Parathyroid adenoma (tissue), 2 donors: ENCODE measurements around the gene TMEM212.

Source experiments
- H2AFZ ChIP-seq: fragments of 300-600 bp; sonication (generic); one replicate; pipeline ENCODE4 v1.7.0; 2017; ENCODE audit warnings: antibody characterized with exemption, mild to moderate bottlenecking
- H3K27ac ChIP-seq: fragments of 300-600 bp; sonication (generic); one replicate; pipeline ENCODE4 v1.7.0; 2017
- H3K27me3 ChIP-seq: fragments of 300-600 bp; sonication (generic); one replicate; pipeline ENCODE4 v1.7.0; 2017; ENCODE audit warnings: low read length; ENCODE audit not compliant: control insufficient read depth, insufficient read depth
- H3K36me3 ChIP-seq: fragments of 300-600 bp; sonication (generic); one replicate; pipeline ENCODE4 v1.7.0; 2017; ENCODE audit warnings: low read length; ENCODE audit not compliant: control insufficient read depth, insufficient read depth
- H3K4me1 ChIP-seq: fragments of 300-600 bp; sonication (generic); one replicate; pipeline ENCODE4 v1.7.0; 2017; ENCODE audit warnings: control low read depth
- H3K4me2 ChIP-seq: fragments of 300-600 bp; sonication (generic); one replicate; pipeline ENCODE4 v1.7.0; 2017; ENCODE audit warnings: low read length
- H3K4me3 ChIP-seq: fragments of 300-600 bp; sonication (generic); one replicate; pipeline ENCODE4 v1.7.0; 2017; ENCODE audit warnings: low read depth, low read length
- H3K79me2 ChIP-seq: fragments of 300-600 bp; sonication (generic); one replicate; pipeline ENCODE4 v1.7.0; 2017; ENCODE audit warnings: control low read depth
- H3K9ac ChIP-seq: fragments of 300-600 bp; sonication (generic); one replicate; pipeline ENCODE4 v1.7.0; 2017; ENCODE audit warnings: mild to moderate bottlenecking
- H3K9me3 ChIP-seq: fragments of 300-600 bp; sonication (generic); one replicate; pipeline ENCODE4 v1.7.0; 2017; ENCODE audit warnings: low read length; ENCODE audit not compliant: control insufficient read depth
- CTCF ChIP-seq: fragments of 300-600 bp; sonication (generic); IDR thresholded peaks from one replicate; pipeline ENCODE4 v1.7.0; 2017; ENCODE audit warnings: antibody characterized with exemption, mild to moderate bottlenecking
- donor health status: primary hyperparathyroidism.

Gene TMEM212

GRCh38 chr3:171840811-171841619 is 2.1 kb upstream of the TMEM212 start:
- Histone ChIP-seq H3K36me3 (no peaks in the 10 kb centered on the region), H3K9ac (no peak overlapping the region), H3K4me1 (no peaks in the 10 kb centered on the region), H3K27me3 (no peaks in the 10 kb centered on the region), H3K4me2 (no peak overlapping the region), H3K4me3 (no peak overlapping the region), H3K79me2 (no peaks in the 10 kb centered on the region), H2AFZ (no peak overlapping the region), H3K27ac (no peak overlapping the region), H3K9me3 (no peaks in the 10 kb centered on the region)
- TF ChIP-seq CTCF, result no peak

GRCh38 chr3:171841620-171842000 is 1.5 kb upstream of the TMEM212 start:
- Histone ChIP-seq H3K9me3 (no peaks in the 10 kb centered on the region), H2AFZ (no peak overlapping the region), H3K27me3 (no peaks in the 10 kb centered on the region), H3K4me3 (no peak overlapping the region), H3K79me2 (no peaks in the 10 kb centered on the region), H3K36me3 (no peaks in the 10 kb centered on the region), H3K27ac (no peak overlapping the region), H3K4me2 (no peak overlapping the region), H3K4me1 (no peaks in the 10 kb centered on the region), H3K9ac (no peak overlapping the region)
- no peak for TF ChIP-seq CTCF

- no peaks in the 10 kb centered on the region for H3K9me3 ChIP-seq
- H3K27me3 ChIP-seq, result no peaks in the 10 kb centered on the region
- no peak overlapping the region for H3K9ac ChIP-seq
- no peak overlapping the region for H3K4me2 ChIP-seq
- TF ChIP-seq CTCF, result no peak
- no peak overlapping the region for H3K27ac ChIP-seq
- H3K4me3 ChIP-seq, result no peak overlapping the region
- H3K36me3 ChIP-seq, result no peaks in the 10 kb centered on the region
- no peaks in the 10 kb centered on the region for H3K4me1 ChIP-seq
- no peaks in the 10 kb centered on the region for H3K79me2 ChIP-seq
- no peak overlapping the region for H2AFZ ChIP-seq
Observed at GRCh38 chr3:171844873-171845272, 1.7 kb downstream of the TMEM212 start.

GRCh38 chr3:171845481-171846284 is 2.5 kb downstream of the TMEM212 start:
- H3K27me3 ChIP-seq, result no peaks in the 10 kb centered on the region
- no peak overlapping the region for H3K4me2 ChIP-seq
- H3K79me2 ChIP-seq, result no peaks in the 10 kb centered on the region
- H3K9me3 ChIP-seq, result no peaks in the 10 kb centered on the region
- no peak overlapping the region for H3K27ac ChIP-seq
- no peaks in the 10 kb centered on the region for H3K4me1 ChIP-seq
- no peak for TF ChIP-seq CTCF
- H3K36me3 ChIP-seq, result no peaks in the 10 kb centered on the region
- no peak overlapping the region for H3K9ac ChIP-seq
- no peak overlapping the region for H2AFZ ChIP-seq
- H3K4me3 ChIP-seq, result no peak overlapping the region
